Activated T-cell treated with anti-CD3 and anti-CD28 coated beads, Interleukin-2, amount 50 U/mL, for 48 hours (primary cell): ENCODE measurements around the gene PIAS1.
"Not testable (repeated sequence)": the region's sequence is repeated elsewhere in the genome, so short reads cannot be mapped to it uniquely, and the experiment has no call there.

Experiments used
- DNase-seq, 2 experiments: peaks; one replicate each; pipeline ENCODE4 v3.0.0-alpha.2; 2020

PIAS1 gene

GRCh38 chr15:68130851-68131250 is 76.7 kb downstream of the PIAS1 start:
- DNase-seq: no peak

DNA sequence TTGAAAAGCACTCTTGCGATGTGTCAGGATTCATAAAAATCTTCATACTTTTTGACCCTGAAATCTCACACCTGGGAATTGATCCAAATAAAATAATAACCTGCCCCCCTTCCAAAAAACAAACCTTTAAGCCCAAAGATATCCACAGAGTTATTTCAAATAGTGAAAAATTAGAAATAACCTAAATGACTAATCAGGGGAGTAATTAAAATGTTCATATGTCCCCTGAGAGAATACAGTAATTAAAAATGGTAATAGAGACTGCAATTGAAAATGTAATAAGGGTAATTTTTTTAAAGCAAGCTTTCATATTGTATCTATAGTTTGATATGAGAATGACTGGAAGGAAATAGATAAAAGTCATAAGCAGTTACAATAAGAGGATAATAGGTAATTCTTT is 83.0 kb downstream of the PIAS1 start:
- no peak for DNase-seq

DNA sequence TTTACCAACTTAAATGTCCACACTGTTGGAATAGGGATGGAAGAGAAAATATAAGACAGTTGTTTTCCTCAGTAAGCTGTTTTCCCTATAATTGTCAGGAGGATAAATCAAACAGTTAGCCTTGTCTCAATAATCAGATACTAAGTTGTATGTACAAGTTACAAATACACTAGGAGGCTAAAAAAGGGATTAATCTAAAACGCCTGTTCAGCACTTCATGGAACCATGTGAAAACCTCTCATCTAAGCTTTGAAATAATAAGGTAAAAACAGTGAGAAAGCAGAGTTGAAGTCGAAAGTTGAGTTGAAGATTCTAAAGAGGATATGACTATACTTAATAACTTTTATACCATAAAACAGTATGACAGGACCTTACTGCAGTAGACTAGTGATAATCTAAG is 89.0 kb downstream of the PIAS1 start:
- no peak for DNase-seq

GRCh38 chr15:68143785-68144184 is 89.7 kb downstream of the PIAS1 start:
- DNase-seq: no peak

GRCh38 chr15:68145706-68146105 is 91.6 kb downstream of the PIAS1 start:
- DNase-seq: no peak

DNA sequence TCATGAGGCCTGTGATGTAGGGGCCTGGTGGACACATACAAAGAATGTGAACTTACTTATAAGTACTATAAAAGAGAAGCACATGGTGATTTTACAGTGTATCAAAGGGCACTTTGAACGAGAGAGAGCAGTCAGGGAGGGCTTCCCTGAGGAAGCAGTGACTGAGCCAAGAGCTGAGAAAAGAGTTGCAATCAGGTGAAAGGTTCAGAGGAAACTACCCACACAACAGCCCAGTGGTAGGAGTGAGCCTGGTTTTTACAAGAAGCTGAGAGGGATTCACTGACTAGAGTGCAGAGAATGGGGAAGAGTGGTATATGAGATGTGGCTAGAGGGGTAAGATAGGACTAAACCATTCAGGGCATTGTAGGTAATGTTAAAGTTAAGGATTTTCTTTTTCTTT is 93.9 kb downstream of the PIAS1 start:
- DNase-seq: no peak

DNA sequence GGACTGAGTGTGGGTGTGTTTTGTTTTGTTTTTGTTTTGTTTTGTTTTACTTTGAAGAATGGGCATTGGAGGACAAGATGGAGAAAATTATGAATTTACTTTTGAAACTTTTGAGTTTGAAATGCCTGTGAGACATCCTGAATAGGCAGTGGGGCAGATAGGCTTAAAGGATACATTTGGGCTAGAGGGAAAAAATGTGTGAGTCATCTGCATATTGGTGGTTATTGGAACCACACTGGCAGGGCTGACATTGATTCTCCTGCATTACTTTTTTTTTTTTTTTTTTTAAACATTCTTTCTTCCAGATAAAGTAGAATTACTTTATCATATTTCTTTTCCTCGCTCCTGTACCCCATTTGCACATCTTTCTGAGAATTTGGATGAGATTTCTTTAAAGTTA is 94.9 kb downstream of the PIAS1 start:
- no peak for DNase-seq

- no peak for DNase-seq
These were observed 96.1 kb downstream of the PIAS1 start for GRCh38 chr15:68150187-68150586.

- DNase-seq: no peak
These were observed 97.2 kb downstream of the PIAS1 start for GRCh38 chr15:68151277-68151676.

DNA sequence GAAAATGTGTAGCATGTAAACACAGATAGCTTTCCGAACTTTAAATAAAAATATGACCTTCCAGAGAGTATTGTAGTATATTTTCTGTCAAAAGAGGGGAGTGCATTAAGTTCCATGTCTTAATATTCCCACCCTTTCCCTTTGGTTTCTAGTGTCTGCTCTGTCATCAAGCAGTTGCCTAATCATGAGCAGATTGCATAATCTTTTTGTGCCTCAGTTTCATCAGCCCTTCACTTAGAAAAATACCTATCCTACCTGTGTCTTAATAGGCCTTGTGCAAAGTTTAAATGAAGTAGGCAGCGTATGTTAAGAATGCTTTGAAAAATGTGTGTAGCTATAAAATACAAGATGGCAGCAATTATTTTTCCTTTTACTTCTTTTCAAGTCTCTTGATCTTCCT is 98.2 kb downstream of the PIAS1 start:
- no peak for DNase-seq

- DNase-seq: no peak
These were observed 100.9 kb downstream of the PIAS1 start for GRCh38 chr15:68154923-68155559.

DNA sequence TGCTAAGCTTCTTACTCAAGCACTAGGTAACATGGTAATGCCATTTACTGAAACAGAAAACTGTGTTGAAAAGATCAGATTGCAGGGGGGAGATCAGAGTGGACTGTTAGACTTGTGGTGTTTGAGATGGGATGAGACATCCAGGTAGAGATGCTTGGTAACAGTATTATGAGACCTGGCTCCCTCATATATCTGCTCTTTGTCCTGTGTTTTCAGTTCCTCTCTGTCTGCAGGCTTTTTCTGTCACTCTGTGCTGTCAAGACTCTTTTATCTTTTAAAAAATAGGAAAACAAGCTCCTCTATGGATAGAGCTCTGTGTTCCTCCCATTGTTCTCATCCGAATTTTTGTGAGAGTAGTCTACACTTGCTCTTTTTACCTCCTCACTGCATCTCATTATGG is 103.0 kb downstream of the PIAS1 start:
- no peak for DNase-seq

DNA sequence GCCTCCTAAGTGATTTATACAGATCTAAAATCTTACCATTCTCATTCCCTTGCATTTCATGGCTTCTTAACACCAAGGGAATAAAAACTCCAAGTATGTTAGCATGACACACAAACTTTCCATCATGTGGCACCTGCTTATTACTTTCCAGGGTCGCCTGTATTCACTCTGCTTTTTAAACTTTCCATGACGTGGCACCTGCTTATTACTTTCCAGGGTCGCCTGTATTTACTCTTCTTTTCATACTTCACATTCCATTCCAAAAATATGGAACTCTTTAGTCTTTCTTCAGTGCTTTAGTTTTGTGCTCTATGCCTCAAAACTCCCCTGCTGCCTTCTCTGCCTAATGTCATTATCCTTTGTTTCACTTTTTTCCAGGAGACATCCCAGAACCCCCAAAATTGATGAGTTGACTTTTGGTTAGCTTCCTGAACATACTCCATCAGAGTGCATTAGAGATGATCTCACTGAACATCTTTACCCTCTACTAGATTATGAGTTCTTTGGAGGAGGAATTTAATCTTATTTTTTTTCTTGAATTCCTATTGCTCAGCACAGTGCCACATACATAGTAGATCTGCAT is 104.0 kb downstream of the PIAS1 start:
- no peak for DNase-seq

GRCh38 chr15:68163191-68163590 is 109.1 kb downstream of the PIAS1 start:
- no peak for DNase-seq

DNA sequence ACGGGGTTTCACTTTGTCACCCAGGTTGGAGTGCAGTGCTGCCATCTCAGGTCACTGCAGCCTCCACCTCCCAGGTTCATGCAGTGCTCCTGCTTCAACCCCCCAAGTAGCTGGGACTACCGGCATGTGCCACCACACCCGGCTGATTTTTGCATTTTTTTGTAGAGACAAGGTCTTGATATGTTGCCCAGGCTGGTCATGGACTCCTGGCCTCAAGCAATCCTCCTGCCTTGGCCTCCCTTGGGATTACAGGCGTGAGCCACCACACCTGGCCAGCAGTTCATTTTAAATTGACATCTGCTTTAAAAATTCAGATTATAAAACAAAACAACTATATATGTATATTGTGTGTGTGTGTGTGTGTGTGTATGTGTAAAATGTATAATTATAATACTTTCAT is 112.7 kb downstream of the PIAS1 start:
- DNase-seq: no peak

GRCh38 chr15:68172037-68172436 is 117.9 kb downstream of the PIAS1 start:
- not testable (repeated sequence) for DNase-seq

- no peak for DNase-seq
These were observed 119.0 kb downstream of the PIAS1 start for GRCh38 chr15:68173119-68173518.

DNA sequence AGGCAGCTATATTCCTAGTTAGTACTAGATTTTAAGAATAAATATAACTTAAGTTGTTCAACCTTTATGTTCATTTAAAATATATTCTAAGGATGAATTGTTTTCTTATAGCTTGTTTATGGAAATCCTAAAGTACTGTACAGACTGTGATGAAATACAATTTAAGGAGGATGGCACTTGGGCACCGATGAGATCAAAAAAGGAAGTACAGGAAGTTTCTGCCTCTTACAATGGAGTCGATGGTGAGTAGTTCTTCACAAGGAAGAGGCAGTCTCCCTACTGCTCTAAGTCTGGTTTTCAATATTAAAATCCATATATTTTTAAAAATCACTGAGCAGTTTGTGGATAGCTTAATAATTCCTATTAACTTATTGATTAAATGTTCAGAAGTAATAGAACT is 121.4 kb downstream of the PIAS1 start:
- DNase-seq: no peak

DNA sequence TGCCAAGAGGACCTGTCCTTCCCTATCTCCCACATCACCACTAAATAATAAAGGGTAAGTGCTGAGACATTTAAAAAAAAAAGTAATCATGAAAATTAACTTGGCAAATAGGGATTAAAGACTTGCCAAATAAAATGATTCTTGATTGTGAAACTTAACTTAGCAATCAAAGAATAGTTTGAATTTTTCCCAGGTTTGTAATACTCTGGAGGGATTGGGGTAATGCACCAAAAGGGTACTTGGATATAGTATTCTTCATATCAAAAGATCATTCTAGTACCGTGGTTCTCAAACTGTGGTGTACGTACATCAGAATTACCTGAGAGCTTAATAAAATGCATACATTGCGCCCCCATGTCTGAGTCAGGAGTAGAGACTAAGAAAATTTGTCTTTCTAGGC is 122.5 kb downstream of the PIAS1 start:
- DNase-seq: no peak

DNA sequence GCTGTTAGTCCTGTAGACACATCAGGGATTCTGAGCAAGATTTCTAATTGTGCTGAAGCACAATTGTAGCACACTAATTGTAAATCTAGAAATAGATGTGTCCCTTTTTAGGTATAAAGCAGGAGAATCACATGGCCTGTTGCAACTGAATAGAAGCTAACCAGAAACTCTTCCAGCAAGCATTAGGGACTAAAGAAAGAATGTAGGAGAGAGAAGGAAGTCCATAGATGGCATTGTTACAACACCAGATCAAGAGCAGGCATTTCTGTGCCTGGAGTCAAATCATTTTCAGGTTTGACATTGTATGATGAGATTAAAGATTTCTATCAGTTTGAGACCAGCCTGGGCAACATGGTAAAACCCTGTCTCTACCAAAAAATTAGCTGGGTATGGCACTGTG is 123.6 kb downstream of the PIAS1 start:
- no peak for DNase-seq

DNA sequence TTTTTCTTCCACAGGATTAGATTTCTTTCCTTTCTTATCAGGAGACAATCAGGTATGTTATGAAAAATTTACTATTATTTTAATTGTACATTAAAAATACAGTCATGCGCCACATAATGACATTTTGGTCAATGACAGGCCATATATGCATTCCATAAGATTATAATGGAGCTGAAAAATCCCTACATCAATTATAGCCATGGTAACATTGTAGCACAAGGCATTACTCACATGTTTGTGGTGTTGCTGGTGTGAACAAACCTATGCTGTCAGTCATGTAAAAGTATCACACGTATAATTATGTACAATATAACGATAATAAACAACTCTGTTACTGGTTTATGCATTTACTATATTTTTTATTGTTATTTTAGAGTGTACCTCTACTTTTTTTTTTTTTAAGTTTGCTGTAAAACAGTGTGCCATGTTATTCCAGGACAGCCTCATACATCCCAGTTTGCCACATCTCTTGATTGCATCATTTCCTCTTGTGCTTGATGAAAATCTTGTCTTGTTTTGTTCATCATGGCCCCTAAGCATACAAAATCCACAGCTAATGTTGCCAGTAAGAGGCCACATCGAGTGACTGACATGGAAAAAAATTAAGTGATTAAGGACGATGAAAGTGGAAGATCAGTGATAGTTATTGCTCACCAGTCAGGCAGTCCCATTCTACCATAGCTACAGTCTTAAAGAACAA is 129.7 kb downstream of the PIAS1 start:
- no peak for DNase-seq

DNA sequence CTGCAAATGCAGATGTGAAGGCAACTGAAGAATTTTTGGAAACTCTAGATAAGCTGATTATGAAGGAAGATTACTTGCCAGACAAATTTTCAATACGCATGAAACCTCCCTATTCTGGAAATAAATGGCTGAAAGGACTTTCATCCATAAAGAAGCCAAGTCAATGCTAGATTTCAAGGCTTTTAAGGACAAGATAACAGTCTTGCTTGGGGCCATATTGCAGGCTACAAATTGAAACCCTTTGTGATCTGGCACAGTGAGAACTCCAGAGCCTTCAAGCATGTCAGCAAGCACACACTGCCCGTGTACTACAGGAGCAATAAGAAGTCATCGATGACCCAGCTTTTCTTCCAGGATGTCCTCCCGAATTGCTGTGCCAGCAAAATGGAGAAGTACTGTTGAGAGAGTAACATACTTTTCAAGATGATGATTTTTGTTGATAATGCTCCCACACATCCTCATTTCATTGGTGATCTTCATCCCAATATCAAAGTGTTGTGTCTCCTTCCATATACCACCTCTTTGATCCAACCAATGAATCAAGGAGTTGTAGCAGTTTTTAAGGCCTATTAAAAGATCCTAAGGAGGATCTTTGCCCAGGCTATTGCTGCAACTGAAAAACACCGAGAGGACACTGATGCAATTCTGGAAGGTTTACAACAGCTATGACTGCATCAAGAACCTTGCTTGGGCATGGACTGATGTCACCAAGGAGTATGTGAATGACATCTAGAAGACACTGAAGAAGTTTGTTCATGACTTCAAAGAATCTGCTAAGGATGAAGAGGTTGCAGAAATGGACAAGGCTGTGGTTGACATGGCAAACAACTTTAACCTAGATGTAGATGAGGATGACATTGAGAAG is 130.7 kb downstream of the PIAS1 start:
- no peak for DNase-seq

- DNase-seq: no peak
These were observed 132.7 kb downstream of the PIAS1 start for GRCh38 chr15:68186671-68187397.
